Hepatocyte (in vitro differentiated cells): ENCODE data around the gene SRC. TPM values are rescaled to one million over a fixed set of nuclear protein-coding genes. Genes with fewer than 3 reads are reported as not detected.

Experiments
- DNase-seq: peaks from one replicate; pipeline ENCODE4 v3.0.0-alpha.2; 2016; ENCODE audit warnings: low spot score
- H2AFZ ChIP-seq: fragments of 200-600 bp; sonication (generic); 2 replicates; pipeline ENCODE4 v1.6.0; 2016; ENCODE audit warnings: antibody characterized with exemption, mild to moderate bottlenecking
- H3K27ac ChIP-seq: fragments of 200-600 bp; sonication (generic); 2 replicates; pipeline ENCODE4 v1.5.1; 2016; ENCODE audit warnings: mild to moderate bottlenecking
- H3K27me3 ChIP-seq: fragments of 200-600 bp; sonication (generic); 2 replicates; pipeline ENCODE4 v1.6.1; 2016
- H3K36me3 ChIP-seq: fragments of 200-600 bp; sonication (generic); replicated peaks from 2 replicates; pipeline ENCODE4 v1.5.1; 2016; ENCODE audit warnings: low read depth; ENCODE audit not compliant: insufficient read depth
- H3K4me1 ChIP-seq: fragments of 200-600 bp; sonication (generic); 2 replicates; pipeline ENCODE4 v1.5.1; 2016; ENCODE audit warnings: mild to moderate bottlenecking, moderate library complexity; ENCODE audit not compliant: insufficient read depth
- H3K4me2 ChIP-seq: fragments of 200-600 bp; sonication (generic); 2 replicates; pipeline ENCODE4 v1.6.0; 2016
- H3K4me3 ChIP-seq: fragments of 200-600 bp; sonication (generic); 2 replicates; pipeline ENCODE4 v1.5.1; 2016; ENCODE audit warnings: mild to moderate bottlenecking
- H3K79me2 ChIP-seq: fragments of 200-600 bp; sonication (generic); 2 replicates; pipeline ENCODE4 v1.6.0; 2017; ENCODE audit warnings: mild to moderate bottlenecking
- H3K9me2 ChIP-seq: fragments of 200-600 bp; sonication (generic); replicated peaks from 2 replicates; pipeline ENCODE4 v1.6.0; 2017; ENCODE audit warnings: mild to moderate bottlenecking; ENCODE audit not compliant: insufficient read depth
- H3K9me3 ChIP-seq: fragments of 200-600 bp; sonication (generic); 2 replicates; pipeline ENCODE4 v1.5.1; 2016; ENCODE audit warnings: low read depth, mild to moderate bottlenecking
- H4K20me1 ChIP-seq: fragments of 200-600 bp; sonication (generic); 2 replicates; pipeline ENCODE4 v1.6.0; 2016; ENCODE audit warnings: mild to moderate bottlenecking; ENCODE audit not compliant: insufficient read depth, poor library complexity, severe bottlenecking
- EZH2 ChIP-seq: fragments of 200-600 bp; sonication (generic); IDR thresholded peaks from 2 replicates; pipeline ENCODE4 v1.6.1; 2016; ENCODE audit warnings: antibody characterized with exemption, mild to moderate bottlenecking, borderline replicate concordance
- EZH2phosphoT487 ChIP-seq: fragments of 200-600 bp; sonication (generic); IDR thresholded peaks from one replicate; pipeline ENCODE4 v1.6.1; 2018; ENCODE audit warnings: antibody characterized with exemption, mild to moderate bottlenecking, low read depth, moderate library complexity; ENCODE audit not compliant: unreplicated experiment, severe bottlenecking
- WGBS: methylation state at CpG from one replicate; pipeline ENCODE4 v1.1.6; 2016; ENCODE audit warnings: low lambda C conversion rate; ENCODE audit errors: missing lambda C conversion rate; 5-methylcytosine and 5-hydroxymethylcytosine counted together
- polyA plus RNA-seq: library from polyadenylated mRNA; unstranded; fragments of >200 nt; fragmentation: Nextera tagmentation; extraction: Ambion mirVana; gene quantifications from 2 replicates; pipeline ENCODE4 v1.2.1, GENCODE V29; 2016
- total RNA-seq: library from RNA; depleted of rRNA; stranded (reverse); fragments of >200 nt; gene quantifications from 2 replicates; pipeline ENCODE4 v1.2.3, GENCODE V29; 2014
- TF ChIP-seq, protein P1 (sequence below): fragments of 200-600 bp; sonication (generic); IDR thresholded peaks from 2 replicates; pipeline ENCODE4 v1.5.1; 2016; ENCODE audit warnings: antibody characterized with exemption, mild to moderate bottlenecking; ENCODE audit not compliant: poor library complexity

Gene SRC
- total and polyA plus RNA-seq, 2 experiments from 2014 or later = 55.1 to 69.8 TPM

DNA sequence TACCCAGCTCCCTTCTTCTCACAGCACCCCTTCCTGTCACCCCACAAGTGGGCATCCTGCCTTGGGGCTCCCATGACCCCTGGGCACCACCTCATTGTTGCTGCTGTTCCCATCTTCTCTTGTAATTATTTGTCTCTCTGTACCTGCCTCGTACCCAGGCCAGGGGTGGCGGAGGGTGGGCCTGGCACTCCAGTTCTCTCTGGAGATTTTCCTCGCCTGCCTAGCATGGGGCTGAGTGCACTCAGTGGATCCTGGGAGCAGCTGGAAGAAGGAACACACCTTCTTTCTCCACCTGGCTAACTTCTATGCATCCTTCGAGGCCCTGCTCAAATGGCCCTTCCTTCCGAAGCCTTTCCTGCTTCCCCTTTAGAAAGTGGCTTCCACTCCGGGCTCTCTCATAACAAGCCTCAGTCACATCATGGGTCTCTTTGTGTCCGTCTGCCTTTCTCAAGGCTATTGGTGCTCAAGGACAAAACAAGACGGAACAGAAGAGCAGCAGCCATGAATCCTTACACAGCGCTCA lies 79.2 kb downstream of the SRC start:
- no peaks in the 10 kb centered on the region for H3K9me3 ChIP-seq
- TF ChIP-seq EZH2 (no peak), EZH2phosphoT487 (no peak)
- TF ChIP-seq, protein P1, sequence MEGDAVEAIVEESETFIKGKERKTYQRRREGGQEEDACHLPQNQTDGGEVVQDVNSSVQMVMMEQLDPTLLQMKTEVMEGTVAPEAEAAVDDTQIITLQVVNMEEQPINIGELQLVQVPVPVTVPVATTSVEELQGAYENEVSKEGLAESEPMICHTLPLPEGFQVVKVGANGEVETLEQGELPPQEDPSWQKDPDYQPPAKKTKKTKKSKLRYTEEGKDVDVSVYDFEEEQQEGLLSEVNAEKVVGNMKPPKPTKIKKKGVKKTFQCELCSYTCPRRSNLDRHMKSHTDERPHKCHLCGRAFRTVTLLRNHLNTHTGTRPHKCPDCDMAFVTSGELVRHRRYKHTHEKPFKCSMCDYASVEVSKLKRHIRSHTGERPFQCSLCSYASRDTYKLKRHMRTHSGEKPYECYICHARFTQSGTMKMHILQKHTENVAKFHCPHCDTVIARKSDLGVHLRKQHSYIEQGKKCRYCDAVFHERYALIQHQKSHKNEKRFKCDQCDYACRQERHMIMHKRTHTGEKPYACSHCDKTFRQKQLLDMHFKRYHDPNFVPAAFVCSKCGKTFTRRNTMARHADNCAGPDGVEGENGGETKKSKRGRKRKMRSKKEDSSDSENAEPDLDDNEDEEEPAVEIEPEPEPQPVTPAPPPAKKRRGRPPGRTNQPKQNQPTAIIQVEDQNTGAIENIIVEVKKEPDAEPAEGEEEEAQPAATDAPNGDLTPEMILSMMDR = no peak
- H3K36me3 ChIP-seq = no peaks in the 10 kb centered on the region
- no peak overlapping the region for H3K4me2 ChIP-seq
- H3K27me3 ChIP-seq = peaks cover 22% of the 10 kb centered on the region
- H4K20me1 ChIP-seq = no peaks in the 10 kb centered on the region
- no peaks in the 10 kb centered on the region for H3K9me2 ChIP-seq
- no peaks in the 10 kb centered on the region for H3K4me1 ChIP-seq
- no peak overlapping the region for H3K27ac ChIP-seq
- DNase-seq = no peak
- H2AFZ ChIP-seq = no peak overlapping the region
- WGBS = 94% methylated on average over 9 of the region's 9 CpGs
- H3K4me3 ChIP-seq = no peak overlapping the region
- no peaks in the 10 kb centered on the region for H3K79me2 ChIP-seq

- peaks cover 22% of the 10 kb centered on the region for H3K27me3 ChIP-seq
- no peak overlapping the region for H3K27ac ChIP-seq
- H2AFZ ChIP-seq = no peak overlapping the region
- DNase-seq = no peak
- H3K79me2 ChIP-seq = no peaks in the 10 kb centered on the region
- no peaks in the 10 kb centered on the region for H3K36me3 ChIP-seq
- 82% methylated on average over 18 of the region's 18 CpGs for WGBS
- H3K4me1 ChIP-seq = no peaks in the 10 kb centered on the region
- no peak overlapping the region for H3K4me2 ChIP-seq
- H3K9me3 ChIP-seq = no peaks in the 10 kb centered on the region
- no peaks in the 10 kb centered on the region for H4K20me1 ChIP-seq
- no peak overlapping the region for H3K4me3 ChIP-seq
- H3K9me2 ChIP-seq = no peaks in the 10 kb centered on the region
- TF ChIP-seq EZH2 (no peak), EZH2phosphoT487 (no peak)
- TF ChIP-seq, protein P1 = no peak
These were observed 80.2 kb downstream of the SRC start for GRCh38 chr20:37426106-37426505.

DNA sequence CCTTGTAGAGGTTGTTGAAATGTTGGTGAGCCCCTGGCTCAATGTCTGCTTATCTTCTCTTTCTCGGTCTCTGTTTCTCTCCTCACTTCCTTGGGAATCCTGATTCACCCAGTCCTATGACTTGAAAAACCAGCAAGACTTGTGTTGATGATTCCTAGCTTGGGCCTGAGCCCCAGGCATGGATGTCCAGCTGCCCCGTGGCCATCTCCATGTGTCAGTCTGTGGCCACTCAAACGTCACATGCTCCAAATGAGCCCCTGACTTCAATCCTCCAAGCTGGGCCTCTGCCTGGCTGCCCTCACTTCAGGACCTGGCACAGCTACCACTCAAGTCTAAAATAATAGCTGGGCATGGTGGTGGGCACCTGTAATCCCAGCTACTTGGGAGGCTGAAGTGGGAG lies 81.0 kb downstream of the SRC start:
- TF ChIP-seq EZH2phosphoT487 = no peak
- TF ChIP-seq, protein P1 = no peak
- TF ChIP-seq EZH2 = no peak
- Histone ChIP-seq H2AFZ (no peak overlapping the region), H3K4me1 (no peaks in the 10 kb centered on the region), H3K9me2 (no peaks in the 10 kb centered on the region), H3K4me3 (no peak overlapping the region), H4K20me1 (no peaks in the 10 kb centered on the region), H3K9me3 (no peaks in the 10 kb centered on the region), H3K79me2 (no peaks in the 10 kb centered on the region), H3K4me2 (no peak overlapping the region), H3K36me3 (no peaks in the 10 kb centered on the region), H3K27ac (no peak overlapping the region), H3K27me3 (peaks cover 22% of the 10 kb centered on the region)
- DNase-seq = no peak
- 76% methylated on average over 3 of the region's 3 CpGs for WGBS

DNA sequence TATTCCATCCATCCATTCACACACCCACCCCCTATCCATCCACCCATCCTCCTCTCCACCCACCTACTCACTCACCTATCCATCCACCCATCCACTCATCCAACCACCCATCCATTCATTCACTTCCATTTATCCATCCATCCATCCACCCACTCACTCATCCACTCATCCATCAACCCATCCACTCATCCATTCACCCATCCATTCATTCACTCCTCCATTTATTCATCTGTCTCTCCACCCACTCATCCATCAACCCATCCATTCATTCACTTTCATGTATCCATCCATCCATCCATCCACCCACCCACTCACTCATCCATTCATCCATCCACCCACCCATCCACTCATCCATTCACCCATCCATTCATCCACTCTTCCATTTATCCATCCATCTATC lies 84.1 kb downstream of the SRC start:
- Histone ChIP-seq H3K27me3 (peaks cover 22% of the 10 kb centered on the region), H3K9me2 (no peaks in the 10 kb centered on the region), H3K4me1 (no peaks in the 10 kb centered on the region), H3K79me2 (no peaks in the 10 kb centered on the region), H3K9me3 (no peaks in the 10 kb centered on the region), H3K4me2 (no peak overlapping the region), H4K20me1 (no peaks in the 10 kb centered on the region), H2AFZ (no peak overlapping the region), H3K36me3 (no peaks in the 10 kb centered on the region), H3K27ac (no peak overlapping the region), H3K4me3 (no peak overlapping the region)
- no peak for DNase-seq
- TF ChIP-seq, protein P1 = no peak
- TF ChIP-seq EZH2phosphoT487 = no peak
- no peak for TF ChIP-seq EZH2
